GM18867 (cell line): ENCODE results near the gene PLAAT2.
A peak's percentile ranks its signal among the peaks of the same experiment; 100 is the strongest.
"Not testable (repeated sequence)": the region's sequence is repeated elsewhere in the genome, so short reads cannot be mapped to it uniquely, and the experiment has no call there.

Experiments
- ATAC-seq: cut with Tn5 transposase; IDR thresholded peaks from one replicate; pipeline ENCODE4 v1.9.1; 2021; ENCODE audit warnings: mild to moderate bottlenecking, moderate library complexity; ENCODE audit not compliant: unreplicated experiment

The PLAAT2 gene

DNA sequence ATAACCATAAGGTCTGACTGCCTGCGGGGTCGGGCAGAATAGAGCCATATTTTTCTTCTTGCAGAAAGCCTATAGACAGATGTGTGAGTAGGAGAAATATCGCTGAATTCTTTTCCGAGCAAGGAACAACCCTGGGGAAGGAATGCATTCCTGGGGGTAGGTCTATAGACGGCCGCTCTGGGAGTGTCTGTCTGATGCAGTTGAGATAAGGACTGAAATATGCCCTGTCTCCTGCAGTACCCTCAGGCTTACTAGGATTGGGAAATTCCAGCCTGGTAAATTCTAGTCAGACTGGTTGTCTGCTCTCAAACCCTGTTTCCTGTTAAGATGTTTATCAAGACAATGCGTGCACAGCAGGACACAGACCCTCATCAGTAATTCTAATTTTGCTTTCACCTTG, 18.0 kb upstream of the PLAAT2 start:
- ATAC-seq = not testable (repeated sequence)

GRCh38 chr11:63578882-63579281, 15.7 kb upstream of the PLAAT2 start:
- not testable (repeated sequence) for ATAC-seq

- ATAC-seq = no peak
Observed at GRCh38 chr11:63574856-63575602, 11.8 kb upstream of the PLAAT2 start.

DNA sequence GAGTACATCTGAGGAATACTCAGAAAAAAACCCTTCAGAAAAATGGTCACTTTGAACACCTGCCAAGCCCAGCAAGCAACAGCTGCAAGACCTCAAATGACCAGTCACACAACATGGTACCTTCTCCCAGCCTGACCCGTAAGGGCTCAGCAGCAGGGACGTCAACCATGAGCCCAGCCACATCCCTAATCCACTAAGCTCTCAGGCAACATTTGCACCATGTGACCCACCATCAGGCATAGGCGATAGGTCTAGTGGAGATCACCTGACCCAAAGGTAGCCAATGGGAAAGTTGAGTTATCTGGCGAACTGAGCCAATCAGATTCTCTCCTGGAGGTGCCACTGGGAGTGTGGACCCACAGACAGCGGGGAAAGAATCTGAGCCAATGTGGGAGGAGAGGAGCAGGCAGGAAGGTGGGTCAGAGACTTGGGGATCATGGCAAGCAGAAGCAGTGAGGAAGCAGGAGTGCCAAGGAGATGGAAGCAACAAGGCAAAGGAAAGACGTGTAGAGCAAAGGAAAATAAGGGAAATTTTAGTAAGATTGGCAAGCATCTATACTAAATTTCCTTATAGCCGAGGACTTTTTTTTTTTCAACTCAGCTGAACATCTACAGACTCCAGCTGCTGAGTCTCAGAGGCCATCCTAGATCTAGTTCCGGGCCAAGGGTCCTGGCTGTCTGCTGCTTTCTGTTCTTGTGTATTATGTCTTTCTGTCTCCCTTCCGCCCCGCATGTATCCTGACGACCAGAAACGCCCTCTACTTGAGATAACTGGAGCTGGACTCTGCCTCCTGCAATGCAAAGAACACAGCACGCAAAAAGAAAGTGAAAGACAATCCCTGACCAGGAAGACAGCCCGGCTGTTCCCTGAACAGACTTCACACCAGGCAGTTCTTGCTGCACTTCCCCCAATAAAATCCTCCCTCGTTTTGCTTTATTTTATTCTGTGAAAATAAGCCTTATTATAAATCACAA, 11.0 kb upstream of the PLAAT2 start:
- no peak for ATAC-seq

- ATAC-seq = peak; percentile 57
Observed at GRCh38 chr11:63572026-63572688, 9.0 kb upstream of the PLAAT2 start.

GRCh38 chr11:63569570-63569969, 6.4 kb upstream of the PLAAT2 start:
- ATAC-seq = no peak

DNA sequence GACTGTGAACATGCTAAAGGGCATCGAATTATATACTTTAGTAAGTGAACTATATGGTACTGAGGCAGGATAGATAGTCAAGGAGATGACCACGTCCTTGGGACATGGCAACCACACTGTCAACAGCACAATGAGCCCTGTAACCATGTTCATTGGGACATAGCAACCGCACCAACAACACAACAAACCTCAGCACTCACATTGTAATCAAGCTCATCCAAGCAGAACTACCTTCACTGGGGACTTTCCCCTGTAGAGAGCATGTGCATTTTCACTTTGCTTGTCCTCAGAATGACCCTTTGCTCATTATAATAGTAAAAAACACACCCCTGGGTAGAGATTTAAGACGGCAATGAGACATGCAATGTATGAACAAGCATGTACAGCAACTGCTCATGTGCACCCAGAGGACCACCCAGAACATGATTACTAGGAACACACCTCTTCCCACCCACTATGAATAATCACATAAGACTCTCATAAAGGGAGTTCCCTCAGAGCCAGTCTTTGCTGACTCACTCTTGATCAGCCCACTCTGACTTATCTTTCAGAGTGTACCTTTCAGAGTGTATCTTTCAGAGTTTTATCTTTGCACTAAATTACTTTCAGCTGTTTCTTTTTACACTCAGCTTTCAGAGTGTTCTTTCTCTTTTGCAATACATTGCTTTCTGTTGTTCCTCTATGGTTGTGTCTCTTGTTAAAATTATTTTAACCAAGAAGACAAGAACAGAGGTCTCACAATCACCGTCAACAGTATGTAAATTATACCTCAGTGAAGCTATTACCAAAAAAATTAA, 4.1 kb upstream of the PLAAT2 start:
- peak; percentile 81 for ATAC-seq

GRCh38 chr11:63564784-63565350, 1.7 kb upstream of the PLAAT2 start:
- no peak for ATAC-seq

DNA sequence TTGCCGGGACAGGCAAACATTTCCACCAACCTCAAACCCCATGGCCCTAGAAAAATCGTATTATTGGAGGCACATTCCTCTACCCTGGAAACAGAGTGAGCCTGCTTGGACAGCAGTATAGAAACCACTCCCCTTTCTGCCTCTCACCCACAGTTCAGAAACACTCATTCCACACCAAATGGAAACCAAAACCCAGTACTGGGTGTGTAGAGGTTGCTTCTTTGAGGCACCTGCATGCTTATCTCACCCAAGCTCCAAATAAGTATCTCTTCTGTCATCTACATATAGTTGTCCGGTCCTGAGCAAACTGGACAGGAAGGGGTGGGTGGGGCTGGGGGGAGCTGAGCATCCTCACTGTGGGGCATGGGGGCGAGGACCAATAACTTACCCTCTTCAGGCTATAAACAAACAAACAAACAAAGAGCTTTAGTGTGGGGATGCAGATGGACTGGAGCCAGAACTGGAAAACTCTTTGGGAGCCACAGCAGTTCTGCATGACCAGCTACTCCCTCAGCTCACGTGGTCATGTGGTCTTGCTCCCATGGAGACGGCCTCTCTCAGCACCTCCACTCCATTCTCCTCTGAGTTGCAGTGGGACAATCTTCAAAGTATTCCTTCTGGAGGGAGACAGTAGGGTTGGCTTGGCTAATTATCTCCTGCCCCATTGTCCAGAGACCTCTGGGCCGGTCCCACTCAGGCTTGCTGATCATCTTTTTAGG, 1.0 kb upstream of the PLAAT2 start:
- peak; percentile 74 for ATAC-seq

DNA sequence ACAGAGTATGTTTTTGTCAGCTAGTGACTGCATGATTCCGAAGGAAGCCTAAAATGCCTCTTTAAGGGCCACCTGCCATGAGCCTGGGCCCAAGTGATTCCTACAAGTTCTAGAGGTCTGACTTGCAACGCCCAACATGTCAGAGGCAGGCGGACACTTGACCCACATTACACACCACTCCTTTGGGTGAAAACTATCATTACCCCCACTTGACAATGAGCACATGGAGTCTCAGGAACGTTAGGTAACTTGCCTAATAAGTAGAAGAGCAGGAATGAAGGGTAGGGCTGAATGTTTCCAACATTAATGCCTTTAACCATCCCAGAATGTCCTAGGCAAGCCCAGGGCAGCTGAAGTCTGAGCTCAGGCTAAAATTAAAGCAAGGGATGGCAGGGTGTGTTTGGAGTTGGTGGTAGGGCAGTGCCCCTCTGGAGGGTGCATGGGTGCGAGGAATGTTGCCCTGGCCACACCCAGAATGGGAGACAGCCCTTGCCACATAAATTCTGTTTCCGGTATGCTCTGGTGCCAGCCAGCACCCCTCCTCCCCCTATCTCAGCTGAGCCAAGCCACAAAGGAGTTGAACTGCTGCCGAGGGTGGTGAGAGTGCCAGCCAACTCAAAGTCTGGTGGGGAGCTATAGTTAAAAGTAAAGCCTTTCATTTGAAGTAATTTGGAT, 2.5 kb downstream of the PLAAT2 start:
- ATAC-seq = no peak

GRCh38 chr11:63558459-63559157, 4.6 kb downstream of the PLAAT2 start:
- ATAC-seq = no peak

DNA sequence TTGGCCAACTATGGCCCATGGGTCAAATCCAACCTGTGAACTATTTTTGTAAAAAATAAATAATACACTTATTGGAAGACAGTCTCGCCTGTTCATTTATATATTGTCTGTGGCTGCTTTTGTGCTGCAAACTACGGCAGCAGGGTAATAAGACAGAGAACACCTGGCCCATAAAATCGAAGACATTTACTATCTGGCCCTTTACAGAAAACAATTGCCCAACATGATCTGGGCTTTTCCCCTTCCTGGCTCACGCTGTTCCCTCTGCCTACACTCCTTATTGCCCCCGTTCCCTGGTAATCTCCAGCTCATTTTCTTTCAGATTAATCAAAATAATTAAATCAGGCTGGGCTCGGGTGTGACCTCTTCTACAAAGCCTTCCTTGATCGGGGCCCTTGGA, 5.6 kb downstream of the PLAAT2 start:
- no peak for ATAC-seq

- ATAC-seq = no peak
Observed at GRCh38 chr11:63556404-63557013, 6.7 kb downstream of the PLAAT2 start.

DNA sequence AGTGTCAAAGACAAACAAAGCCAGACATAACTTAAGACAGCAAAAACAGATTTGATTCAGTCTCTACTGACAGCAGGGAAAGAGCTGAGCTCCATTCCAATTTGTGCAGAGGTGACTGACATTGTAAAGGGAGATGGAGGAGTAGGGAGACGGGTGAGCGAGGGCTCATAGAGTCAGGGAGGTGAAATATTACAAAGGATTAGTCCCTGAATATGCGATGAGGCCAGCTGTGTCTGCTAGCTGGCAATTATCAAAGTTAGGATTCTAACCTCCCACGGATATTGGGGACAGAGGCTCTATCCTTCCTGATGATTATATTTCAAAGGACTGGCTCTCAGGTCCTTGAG, 8.3 kb downstream of the PLAAT2 start:
- no peak for ATAC-seq

- ATAC-seq = peak; percentile 67
Observed at GRCh38 chr11:63553759-63554158, 9.4 kb downstream of the PLAAT2 start.

- no peak for ATAC-seq
Observed at GRCh38 chr11:63552921-63553320, 10.3 kb downstream of the PLAAT2 start.

GRCh38 chr11:63551889-63552266, 11.3 kb downstream of the PLAAT2 start:
- no peak for ATAC-seq
